ENCODE results near the gene STAM2.

DNA sequence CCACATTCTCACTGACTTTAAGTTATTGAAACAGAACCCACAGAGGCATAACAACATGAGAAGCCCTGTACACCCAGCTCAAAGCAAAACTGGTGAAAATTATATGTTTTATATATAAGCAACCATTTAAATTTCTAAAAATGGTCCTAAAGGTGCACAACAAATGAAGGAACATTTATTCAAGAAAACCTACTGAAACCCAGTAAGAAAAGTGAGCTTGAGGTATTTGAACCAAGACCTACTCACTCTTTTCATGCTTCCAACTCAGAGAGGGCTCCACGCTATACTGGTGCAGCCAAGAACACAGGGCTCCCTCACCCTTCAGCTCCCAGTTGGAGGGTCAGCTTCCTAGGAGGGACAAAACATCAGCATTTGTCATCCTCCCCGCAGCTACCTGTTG is 74.6 kb downstream of the STAM2 start:
- TF ChIP-seq, protein P1, sequence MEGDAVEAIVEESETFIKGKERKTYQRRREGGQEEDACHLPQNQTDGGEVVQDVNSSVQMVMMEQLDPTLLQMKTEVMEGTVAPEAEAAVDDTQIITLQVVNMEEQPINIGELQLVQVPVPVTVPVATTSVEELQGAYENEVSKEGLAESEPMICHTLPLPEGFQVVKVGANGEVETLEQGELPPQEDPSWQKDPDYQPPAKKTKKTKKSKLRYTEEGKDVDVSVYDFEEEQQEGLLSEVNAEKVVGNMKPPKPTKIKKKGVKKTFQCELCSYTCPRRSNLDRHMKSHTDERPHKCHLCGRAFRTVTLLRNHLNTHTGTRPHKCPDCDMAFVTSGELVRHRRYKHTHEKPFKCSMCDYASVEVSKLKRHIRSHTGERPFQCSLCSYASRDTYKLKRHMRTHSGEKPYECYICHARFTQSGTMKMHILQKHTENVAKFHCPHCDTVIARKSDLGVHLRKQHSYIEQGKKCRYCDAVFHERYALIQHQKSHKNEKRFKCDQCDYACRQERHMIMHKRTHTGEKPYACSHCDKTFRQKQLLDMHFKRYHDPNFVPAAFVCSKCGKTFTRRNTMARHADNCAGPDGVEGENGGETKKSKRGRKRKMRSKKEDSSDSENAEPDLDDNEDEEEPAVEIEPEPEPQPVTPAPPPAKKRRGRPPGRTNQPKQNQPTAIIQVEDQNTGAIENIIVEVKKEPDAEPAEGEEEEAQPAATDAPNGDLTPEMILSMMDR (IDR thresholded peaks at IDR 0.05; ENCODE audit: insufficient read depth, low read length): no peak
- TF ChIP-seq POLR2AphosphoS5 (IDR thresholded peaks at IDR 0.05; ENCODE audit: low read depth) (no peak), GABPA (IDR thresholded peaks at IDR 0.05; ENCODE audit: low read depth) (no peak)
- TF ChIP-seq, protein P2, sequence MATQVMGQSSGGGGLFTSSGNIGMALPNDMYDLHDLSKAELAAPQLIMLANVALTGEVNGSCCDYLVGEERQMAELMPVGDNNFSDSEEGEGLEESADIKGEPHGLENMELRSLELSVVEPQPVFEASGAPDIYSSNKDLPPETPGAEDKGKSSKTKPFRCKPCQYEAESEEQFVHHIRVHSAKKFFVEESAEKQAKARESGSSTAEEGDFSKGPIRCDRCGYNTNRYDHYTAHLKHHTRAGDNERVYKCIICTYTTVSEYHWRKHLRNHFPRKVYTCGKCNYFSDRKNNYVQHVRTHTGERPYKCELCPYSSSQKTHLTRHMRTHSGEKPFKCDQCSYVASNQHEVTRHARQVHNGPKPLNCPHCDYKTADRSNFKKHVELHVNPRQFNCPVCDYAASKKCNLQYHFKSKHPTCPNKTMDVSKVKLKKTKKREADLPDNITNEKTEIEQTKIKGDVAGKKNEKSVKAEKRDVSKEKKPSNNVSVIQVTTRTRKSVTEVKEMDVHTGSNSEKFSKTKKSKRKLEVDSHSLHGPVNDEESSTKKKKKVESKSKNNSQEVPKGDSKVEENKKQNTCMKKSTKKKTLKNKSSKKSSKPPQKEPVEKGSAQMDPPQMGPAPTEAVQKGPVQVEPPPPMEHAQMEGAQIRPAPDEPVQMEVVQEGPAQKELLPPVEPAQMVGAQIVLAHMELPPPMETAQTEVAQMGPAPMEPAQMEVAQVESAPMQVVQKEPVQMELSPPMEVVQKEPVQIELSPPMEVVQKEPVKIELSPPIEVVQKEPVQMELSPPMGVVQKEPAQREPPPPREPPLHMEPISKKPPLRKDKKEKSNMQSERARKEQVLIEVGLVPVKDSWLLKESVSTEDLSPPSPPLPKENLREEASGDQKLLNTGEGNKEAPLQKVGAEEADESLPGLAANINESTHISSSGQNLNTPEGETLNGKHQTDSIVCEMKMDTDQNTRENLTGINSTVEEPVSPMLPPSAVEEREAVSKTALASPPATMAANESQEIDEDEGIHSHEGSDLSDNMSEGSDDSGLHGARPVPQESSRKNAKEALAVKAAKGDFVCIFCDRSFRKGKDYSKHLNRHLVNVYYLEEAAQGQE (IDR thresholded peaks at IDR 0.05; ENCODE audit: insufficient replicate concordance, low read depth): no peak

All from HL-60 (cell line).